GM23338 (cell line): ENCODE measurements around the gene COA4. TPM values are rescaled to one million over a fixed set of nuclear protein-coding genes. Genes with fewer than 3 reads are reported as not detected.
A peak's percentile ranks its signal among the peaks of the same experiment; 100 is the strongest.

Experiments
- ATAC-seq: fragments of 200-7000 bp; cut with Tn5 transposase; 3 replicates; pipeline ENCODE4 v1.9.1; 2020
- DNase-seq: peaks from one replicate; pipeline ENCODE4 v3.0.0-alpha.2; 2015; ENCODE audit warnings: low spot score
- H2AFZ ChIP-seq: fragments of 200-600 bp; sonication (generic); 2 replicates; pipeline ENCODE4 v1.8.0; 2016; ENCODE audit warnings: antibody characterized with exemption, mild to moderate bottlenecking, moderate library complexity
- H3F3A ChIP-seq: fragments of 200-600 bp; sonication (generic); replicated peaks from 2 replicates; pipeline ENCODE4 v1.8.0; 2017; ENCODE audit warnings: antibody characterized with exemption, mixed run types, low read depth
- H3K27ac ChIP-seq: fragments of 200-600 bp; sonication (generic); 2 replicates; pipeline ENCODE4 v1.6.1; 2016; ENCODE audit warnings: low read depth
- H3K27me3 ChIP-seq: fragments of 200-600 bp; sonication (generic); 2 replicates; pipeline ENCODE4 v1.8.0; 2016; ENCODE audit warnings: mild to moderate bottlenecking, mixed run types, moderate library complexity; ENCODE audit not compliant: insufficient read depth
- H3K36me3 ChIP-seq: fragments of 200-600 bp; sonication (generic); 2 replicates; pipeline ENCODE4 v1.8.0; 2016; ENCODE audit warnings: mild to moderate bottlenecking; ENCODE audit not compliant: insufficient read depth
- H3K4me1 ChIP-seq: fragments of 200-600 bp; sonication (generic); 2 replicates; pipeline ENCODE4 v1.8.0; 2016; ENCODE audit warnings: mild to moderate bottlenecking, moderate library complexity; ENCODE audit not compliant: insufficient read depth
- H3K4me2 ChIP-seq: fragments of 200-600 bp; sonication (generic); 2 replicates; pipeline ENCODE4 v1.7.1; 2017; ENCODE audit warnings: mixed run types
- H3K4me3 ChIP-seq: fragments of 200-600 bp; sonication (generic); 2 replicates; pipeline ENCODE4 v1.6.1; 2016; ENCODE audit warnings: mixed run types
- H3K79me2 ChIP-seq: fragments of 200-600 bp; sonication (generic); replicated peaks from 2 replicates; pipeline ENCODE4 v1.8.0; 2017; ENCODE audit warnings: mild to moderate bottlenecking; ENCODE audit not compliant: insufficient read depth
- H3K9me2 ChIP-seq: fragments of 200-600 bp; sonication (generic); 2 replicates; pipeline ENCODE4 v1.8.0; 2017; ENCODE audit not compliant: insufficient read depth
- H4K20me1 ChIP-seq: fragments of 200-600 bp; sonication (generic); replicated peaks from 2 replicates; pipeline ENCODE4 v1.8.0; 2017; ENCODE audit warnings: mild to moderate bottlenecking; ENCODE audit not compliant: insufficient read depth
- H3K27ac Mint-ChIP-seq: 2 replicates; pipeline ENCODE4 v1.8.0; 2020; ENCODE audit warnings: inconsistent platforms, mild to moderate bottlenecking, moderate library complexity, mixed read lengths
- H3K27me3 Mint-ChIP-seq: 3 replicates; pipeline ENCODE4 v1.8.0; 2022; ENCODE audit warnings: low read depth, mild to moderate bottlenecking, moderate library complexity, mixed read lengths, inconsistent platforms; ENCODE audit not compliant: insufficient read depth, poor library complexity
- H3K36me3 Mint-ChIP-seq: 3 replicates; pipeline ENCODE4 v1.8.0; 2021; ENCODE audit warnings: low read depth, mild to moderate bottlenecking, inconsistent platforms, moderate library complexity, mixed read lengths
- H3K4me1 Mint-ChIP-seq: 3 replicates; pipeline ENCODE4 v1.8.0; 2020; ENCODE audit warnings: mild to moderate bottlenecking, inconsistent platforms, mixed read lengths
- H3K4me3 Mint-ChIP-seq: 3 replicates; pipeline ENCODE4 v1.8.0; 2021; ENCODE audit warnings: moderate library complexity, mild to moderate bottlenecking, inconsistent platforms, mixed read lengths
- H3K9me3 Mint-ChIP-seq: 3 replicates; pipeline ENCODE4 v1.8.0; 2020; ENCODE audit warnings: moderate library complexity, mild to moderate bottlenecking, inconsistent platforms, mixed read lengths
- ETS1 ChIP-seq: IDR thresholded peaks from 2 replicates; pipeline ENCODE4 v1.6.1; 2016; ENCODE audit warnings: antibody characterized with exemption
- EZH2 ChIP-seq: fragments of 200-600 bp; sonication (generic); IDR thresholded peaks from one replicate; pipeline ENCODE4 v1.8.0; 2017; ENCODE audit warnings: antibody characterized with exemption, mild to moderate bottlenecking, low read depth; ENCODE audit not compliant: unreplicated experiment
- EZH2phosphoT487 ChIP-seq: fragments of 200-600 bp; sonication (generic); IDR thresholded peaks from one replicate; pipeline ENCODE4 v1.8.1; 2018; ENCODE audit warnings: antibody characterized with exemption; ENCODE audit not compliant: unreplicated experiment
- JUNB ChIP-seq: IDR thresholded peaks from one replicate; pipeline ENCODE4 v1.6.1; 2016; ENCODE audit warnings: antibody characterized with exemption; ENCODE audit not compliant: unreplicated experiment
- NANOG ChIP-seq: IDR thresholded peaks from 2 replicates; pipeline ENCODE4 v1.6.1; 2016; ENCODE audit warnings: antibody characterized with exemption, borderline replicate concordance
- POLR2AphosphoS5 ChIP-seq: IDR thresholded peaks from 2 replicates; pipeline ENCODE4 v1.6.1; 2016; ENCODE audit warnings: antibody characterized with exemption, low read depth
- STAT1 ChIP-seq: IDR thresholded peaks from one replicate; pipeline ENCODE4 v1.6.1; 2016; ENCODE audit warnings: antibody characterized with exemption; ENCODE audit not compliant: unreplicated experiment
- ZNF114 ChIP-seq: fragments of 250-450 bp; sonication (Bioruptor Pico); IDR thresholded peaks from 2 replicates; pipeline ENCODE4 v1.5.0; 2020; ENCODE audit warnings: mild to moderate bottlenecking, moderate library complexity
- ZNF462 ChIP-seq: fragments of 250-450 bp; sonication (Bioruptor Pico); IDR thresholded peaks from 2 replicates; pipeline ENCODE4 v1.5.0; 2020; ENCODE audit warnings: mild to moderate bottlenecking, moderate library complexity
- polyA plus RNA-seq: library from polyadenylated mRNA; unstranded; fragments of >200 nt; fragmentation: Nextera tagmentation; extraction: Ambion mirVana; gene quantifications from 2 replicates; pipeline ENCODE4 v1.2.1, GENCODE V29; 2016
- total RNA-seq: library from RNA; depleted of rRNA; stranded (reverse); fragments of >200 nt; shearing (Covaris generic); gene quantifications from 2 replicates; pipeline ENCODE4 v1.2.3, GENCODE V29; 2014

COA4 gene
- total and polyA plus RNA-seq, 2 experiments from 2014 or later: 168 to 174 TPM

- TF ChIP-seq ZNF462 (CRISPR knock-in tag): 0 out of 2 replicates have a peak, but pooled peaks have one; percentile 4
- no peak for TF ChIP-seq NANOG
- no peak for TF ChIP-seq EZH2
- TF ChIP-seq JUNB: no peak
These were observed 38.1 kb downstream of the COA4 start (continued) for GRCh38 chr11:73838443-73839122.

GRCh38 chr11:73833067-73833466 lies 43.6 kb downstream of the COA4 start:
- no peak for ATAC-seq
- Mint-ChIP-seq H3K4me1 (peaks cover 2% of the 10 kb centered on the region; the same call in 2 of the 3 replicates), H3K4me3 (no peak overlapping the region), H3K9me3 (no peaks in the 10 kb centered on the region), H3K27ac (no peak overlapping the region), H3K27me3 (no peaks in the 10 kb centered on the region), H3K36me3 (no peaks in the 10 kb centered on the region)
- Histone ChIP-seq H3K79me2 (no peaks in the 10 kb centered on the region), H3K4me2 (no peak overlapping the region), H3F3A (no peaks in the 10 kb centered on the region), H3K4me3 (no peak overlapping the region), H2AFZ (no peak overlapping the region), H4K20me1 (no peaks in the 10 kb centered on the region), H3K4me1 (no peaks in the 10 kb centered on the region), H3K36me3 (no peaks in the 10 kb centered on the region), H3K27me3 (no peaks in the 10 kb centered on the region), H3K27ac (no peak overlapping the region), H3K9me2 (no peaks in the 10 kb centered on the region)
- DNase-seq: no peak
- TF ChIP-seq ZNF114 (CRISPR knock-in tag): no peak
- TF ChIP-seq ETS1: no peak
- no peak for TF ChIP-seq POLR2AphosphoS5
- TF ChIP-seq STAT1: no peak
- no peak for TF ChIP-seq EZH2phosphoT487
